ENCODE data around the gene STAT4. TPM values are rescaled to one million over a fixed set of nuclear protein-coding genes. Genes with fewer than 3 reads are reported as not detected.
A peak's percentile ranks its signal among the peaks of the same experiment; 100 is the strongest.

Gene STAT4
- total RNA-seq, 1 donor from 2014 or later = 2.1 TPM

- no peaks in the 10 kb centered on the region for H3K36me3 Mint-ChIP-seq
- no peak for DNase-seq (ENCODE audit: extremely low spot score, unreplicated experiment)
- H3K9me3 Mint-ChIP-seq = no peaks in the 10 kb centered on the region
- no peak overlapping the region for H3K4me3 Mint-ChIP-seq
- peaks cover 3% of the 10 kb centered on the region for H3K27me3 Mint-ChIP-seq
- no peak overlapping the region for H3K27ac Mint-ChIP-seq
- H3K4me1 Mint-ChIP-seq (ENCODE audit: unreplicated experiment) = peaks cover 9% of the 10 kb centered on the region
- TF ChIP-seq CTCF (conservative IDR thresholded peaks at IDR 0.05) = no peak
Measured at GRCh38 chr2:191061381-191061980, 89.3 kb downstream of the STAT4 start.

GRCh38 chr2:191059308-191059707 lies 91.5 kb downstream of the STAT4 start:
- Mint-ChIP-seq H3K9me3 (no peaks in the 10 kb centered on the region), H3K27me3 (peaks cover 3% of the 10 kb centered on the region), H3K4me3 (no peak overlapping the region), H3K4me1 (ENCODE audit: unreplicated experiment) (peaks cover 7% of the 10 kb centered on the region), H3K27ac (no peak overlapping the region), H3K36me3 (no peaks in the 10 kb centered on the region)
- TF ChIP-seq CTCF (conservative IDR thresholded peaks at IDR 0.05) = no peak
- no peak for DNase-seq (ENCODE audit: extremely low spot score, unreplicated experiment)

- Mint-ChIP-seq H3K4me3 (no peak overlapping the region), H3K36me3 (no peaks in the 10 kb centered on the region), H3K27ac (no peak overlapping the region), H3K27me3 (peaks cover 3% of the 10 kb centered on the region), H3K9me3 (no peaks in the 10 kb centered on the region), H3K4me1 (ENCODE audit: unreplicated experiment) (peaks cover 7% of the 10 kb centered on the region)
- no peak for TF ChIP-seq CTCF (conservative IDR thresholded peaks at IDR 0.05)
- DNase-seq (ENCODE audit: extremely low spot score, unreplicated experiment) = no peak
Measured at GRCh38 chr2:191056228-191056627, 94.6 kb downstream of the STAT4 start.

GRCh38 chr2:191053256-191053655 lies 97.5 kb downstream of the STAT4 start:
- H3K9me3 Mint-ChIP-seq = no peaks in the 10 kb centered on the region
- no peak for TF ChIP-seq CTCF (conservative IDR thresholded peaks at IDR 0.05)
- H3K4me3 Mint-ChIP-seq = no peak overlapping the region
- no peaks in the 10 kb centered on the region for H3K36me3 Mint-ChIP-seq
- peaks cover 3% of the 10 kb centered on the region for H3K27me3 Mint-ChIP-seq
- no peak for DNase-seq (ENCODE audit: extremely low spot score, unreplicated experiment)
- no peak overlapping the region for H3K27ac Mint-ChIP-seq
- peaks cover 19% of the 10 kb centered on the region for H3K4me1 Mint-ChIP-seq (ENCODE audit: unreplicated experiment)

GRCh38 chr2:191051825-191052778 lies 98.7 kb downstream of the STAT4 start:
- TF ChIP-seq CTCF (conservative IDR thresholded peaks at IDR 0.05) = peak; percentile 82
- Mint-ChIP-seq H3K27ac (no peak overlapping the region), H3K27me3 (peaks cover 3% of the 10 kb centered on the region), H3K4me3 (no peak overlapping the region), H3K4me1 (ENCODE audit: unreplicated experiment) (peaks cover 19% of the 10 kb centered on the region), H3K9me3 (no peaks in the 10 kb centered on the region), H3K36me3 (no peaks in the 10 kb centered on the region)
- DNase-seq (ENCODE audit: extremely low spot score, unreplicated experiment) = no peak

All from type B pancreatic cell (in vitro differentiated cells).